GM10248 (cell line): Measurements from ENCODE around the gene CAVIN1.
A peak's percentile ranks its signal among the peaks of the same experiment; 100 is the strongest.
"Not testable (repeated sequence)": the region's sequence is repeated elsewhere in the genome, so short reads cannot be mapped to it uniquely, and the experiment has no call there.

ENCODE experiments used
- CTCF ChIA-PET: fragments of 300-600 bp; sonication (Branson Sonifier 250); formaldehyde crosslinking; extraction: SDS; loops from one replicate; lab custom pipeline; 2021; ENCODE audit warnings: antibody characterized with exemption; lab: Yijun Ruan, JAX
- POLR2A ChIA-PET: fragments of 350-650 bp; sonication (Branson Sonifier 250); formaldehyde crosslinking; extraction: SDS; loops from one replicate; lab custom pipeline; 2020; ENCODE audit warnings: antibody characterized with exemption; lab: Yijun Ruan, JAX
- DNase-seq: peaks from one replicate; pipeline ENCODE4 v3.0.0; 2012; ENCODE audit errors: extremely low spot score
- CTCF ChIP-seq: IDR thresholded peaks from 2 replicates; pipeline ENCODE4 v1.5.1; 2012; ENCODE audit warnings: mild to moderate bottlenecking, low read depth; ENCODE audit errors: extremely low read depth, missing control alignments, control extremely low read depth

CAVIN1 gene

GRCh38 chr17:42458497-42459255 lies 35.6 kb upstream of the CAVIN1 start, which contains the start of gene ATP6V0A1:
Gene ATP6V0A1, plus strand, starts transcription at chr17:42458878. Its CDS starts 2,017 bp downstream, at chr17:42460895.
- no peak for TF ChIP-seq CTCF
- CTCF ChIA-PET: interaction anchor here (1.5 to 1.9 kb wide), 2 partner anchors 53 to 69 kb away, joined by 3 to 5 read pairs; no protein-coding TSS in a partner anchor
- POLR2A ChIA-PET: interaction anchor here (0.7 kb wide), 1 partner anchor 71 kb away, joined by 10 read pairs; the partner anchor contains the start of gene STAT3
- peak; percentile 94 for DNase-seq

- POLR2A ChIA-PET: no interaction called here
- no peak for TF ChIP-seq CTCF
- CTCF ChIA-PET: interaction anchor here (1.3 kb wide), 1 partner anchor 70 kb away, joined by 6 read pairs; no protein-coding TSS in a partner anchor
- no peak for DNase-seq
Measured at GRCh38 chr17:42457107-42457792, 34.2 kb upstream of the CAVIN1 start.

- ChIA-PET CTCF (interaction anchor here (1.3 to 1.7 kb wide), 3 partner anchors 15 to 234 kb away, joined by 4 to 6 read pairs (median 6); no protein-coding TSS in a partner anchor), POLR2A (no interaction called here)
- no peak for TF ChIP-seq CTCF
- DNase-seq: peak; percentile 48
Measured at GRCh38 chr17:42456223-42457106, 33.4 kb upstream of the CAVIN1 start.

GRCh38 chr17:42454987-42455386 lies 31.9 kb upstream of the CAVIN1 start:
- POLR2A ChIA-PET: interaction anchor here (0.8 kb wide), 1 partner anchor 14 kb away, joined by 5 read pairs; no protein-coding TSS in a partner anchor
- DNase-seq: not testable (repeated sequence)
- CTCF ChIA-PET: interaction anchor here (1.7 kb wide), 2 partner anchors 14 to 73 kb away, joined by 4 to 6 read pairs; no protein-coding TSS in a partner anchor

GRCh38 chr17:42453439-42453838 lies 30.4 kb upstream of the CAVIN1 start:
- DNase-seq: peak; percentile 40
- ChIA-PET CTCF (interaction anchor here (1.7 kb wide), 1 partner anchor 74 kb away, joined by 4 read pairs; no protein-coding TSS in a partner anchor), POLR2A (no interaction called here)
- no peak for TF ChIP-seq CTCF

GRCh38 chr17:42451270-42451669 lies 28.2 kb upstream of the CAVIN1 start:
- CTCF ChIA-PET: interaction anchor here (1.1 to 1.5 kb wide), 2 partner anchors 56 to 63 kb away, joined by 3 read pairs; no protein-coding TSS in a partner anchor
- POLR2A ChIA-PET, DNase-seq: not testable (repeated sequence)

- CTCF ChIA-PET, POLR2A ChIA-PET, DNase-seq: not testable (repeated sequence)
Measured at GRCh38 chr17:42449838-42450237, 26.8 kb upstream of the CAVIN1 start.

GRCh38 chr17:42449176-42449575 lies 26.1 kb upstream of the CAVIN1 start:
- POLR2A ChIA-PET, DNase-seq, CTCF ChIA-PET: not testable (repeated sequence)
